GM18951 (cell line): ENCODE data around the gene GJA5.

Experiments
- POLR2A ChIP-seq: IDR thresholded peaks from 4 replicates; pipeline ENCODE4 v1.6.1; 2011; ENCODE audit warnings: mild to moderate bottlenecking; ENCODE audit not compliant: insufficient read length, insufficient read depth; ENCODE audit errors: extremely low read depth
- in situ Hi-C: fragments of 300-500 bp; cut with MboI; formaldehyde crosslinking; loops from one replicate; pipeline ENCODE4 v1.12.0; 2022; ENCODE audit warnings: low sequenced_read_pairs, mixed read lengths, inconsistent platforms; ENCODE audit not compliant: unreplicated experiment

Gene GJA5

DNA sequence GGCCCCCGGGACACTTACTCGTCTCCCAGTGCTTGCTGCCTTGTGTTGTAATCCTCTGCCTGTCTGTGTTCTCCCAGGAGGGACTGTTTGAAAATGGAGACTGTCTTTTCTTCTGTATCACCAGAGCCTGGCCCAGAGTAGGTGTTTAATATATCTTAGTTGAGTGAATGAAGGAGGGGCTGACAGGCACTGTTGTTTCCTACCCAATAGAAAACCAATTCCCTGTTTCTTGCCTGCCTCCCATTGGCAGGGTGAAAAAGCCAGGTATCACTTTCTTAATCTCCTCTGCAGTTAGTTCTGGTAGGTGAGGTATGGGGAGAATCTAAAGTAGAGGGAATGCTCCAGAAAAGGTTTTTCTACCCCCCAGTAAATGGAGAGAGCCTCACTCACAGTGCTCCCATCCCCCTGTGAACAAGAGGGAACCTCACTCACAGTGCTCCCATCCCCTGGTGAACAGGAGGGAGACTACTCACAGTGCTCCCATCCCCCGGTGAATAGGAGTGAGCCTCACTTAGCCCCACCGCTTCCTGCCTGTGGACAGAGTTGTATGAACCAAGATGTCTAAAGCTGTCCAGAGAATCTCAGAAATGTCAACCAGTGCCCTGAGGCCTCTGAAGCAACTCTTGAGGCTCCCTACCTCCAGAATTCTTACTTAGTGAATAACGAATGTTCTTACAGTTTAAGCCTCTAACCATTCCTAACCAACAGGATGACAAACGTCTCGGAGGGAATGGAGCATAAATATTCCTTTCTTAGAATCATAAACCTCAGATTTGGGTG is at the start of gene GJA5:
GJA5 (minus strand) TSS at position 122 of the 780 bp plus-strand sequence. CDS start 1,364 bp downstream, outside the sequence.
- TF ChIP-seq POLR2A, result no peak
- in situ Hi-C loops, result no loop called here

DNA sequence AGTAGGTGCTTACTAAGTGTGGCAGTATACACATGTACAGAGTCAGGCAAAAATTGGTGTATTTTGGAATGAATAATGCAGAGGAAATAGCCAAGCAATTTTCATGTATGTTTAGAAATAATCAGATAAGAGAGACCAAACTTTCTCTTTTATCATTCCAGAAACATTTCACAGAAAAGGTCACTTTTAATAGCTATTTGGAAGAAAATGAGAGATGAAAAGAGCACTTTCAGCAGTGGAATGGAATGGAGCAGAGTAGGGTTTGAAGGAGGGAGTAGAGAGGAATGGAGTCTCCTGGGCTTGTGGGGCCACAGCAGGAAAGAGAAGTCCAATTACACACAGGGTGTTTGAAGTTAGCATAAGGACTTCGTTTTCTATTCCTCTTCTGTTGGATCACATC is 48.8 kb upstream of the GJA5 start:
- in situ Hi-C loops, result no loop called here
- TF ChIP-seq POLR2A, result no peak

DNA sequence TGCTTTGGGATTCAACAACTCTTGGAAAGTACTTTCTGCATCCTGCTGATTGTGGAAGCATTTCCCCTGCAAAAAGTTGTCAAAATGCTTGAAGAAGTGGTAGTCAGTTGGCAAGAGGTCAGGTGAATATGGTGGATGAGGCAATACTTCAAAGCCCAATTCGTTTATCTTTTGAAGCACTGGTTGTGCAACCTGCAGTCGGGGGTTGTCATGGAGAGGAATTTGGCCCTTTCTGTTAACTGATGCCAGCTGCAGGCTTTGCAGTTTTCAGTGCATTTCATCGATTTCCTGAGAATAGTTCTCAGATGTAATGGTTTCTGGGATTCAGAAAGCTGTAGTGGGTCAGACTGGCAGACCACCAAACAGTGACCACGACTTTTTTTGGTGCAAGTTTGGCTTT is 47.6 kb upstream of the GJA5 start:
- no peak for TF ChIP-seq POLR2A
- in situ Hi-C loops, result no loop called here

DNA sequence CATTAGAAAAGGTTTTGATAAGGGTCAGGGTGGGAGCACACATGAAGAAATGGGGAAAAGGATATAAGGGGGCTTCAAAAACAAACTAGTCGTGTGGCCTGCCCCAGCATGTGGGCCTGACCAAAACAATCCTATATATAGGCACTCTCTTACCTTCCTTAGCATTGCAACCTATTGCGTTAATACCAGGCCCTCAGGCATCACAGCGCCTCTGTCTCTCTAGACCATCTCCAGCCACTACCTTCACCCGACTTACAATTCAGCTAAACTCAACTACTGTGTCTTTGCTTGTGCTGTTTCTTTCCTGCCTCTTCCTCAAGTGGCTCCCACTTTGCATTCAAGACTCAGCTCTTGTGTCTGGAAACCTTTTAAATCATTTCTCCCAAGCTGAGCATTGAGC is 47.0 kb upstream of the GJA5 start:
- in situ Hi-C loops, result no loop called here
- no peak for TF ChIP-seq POLR2A

DNA sequence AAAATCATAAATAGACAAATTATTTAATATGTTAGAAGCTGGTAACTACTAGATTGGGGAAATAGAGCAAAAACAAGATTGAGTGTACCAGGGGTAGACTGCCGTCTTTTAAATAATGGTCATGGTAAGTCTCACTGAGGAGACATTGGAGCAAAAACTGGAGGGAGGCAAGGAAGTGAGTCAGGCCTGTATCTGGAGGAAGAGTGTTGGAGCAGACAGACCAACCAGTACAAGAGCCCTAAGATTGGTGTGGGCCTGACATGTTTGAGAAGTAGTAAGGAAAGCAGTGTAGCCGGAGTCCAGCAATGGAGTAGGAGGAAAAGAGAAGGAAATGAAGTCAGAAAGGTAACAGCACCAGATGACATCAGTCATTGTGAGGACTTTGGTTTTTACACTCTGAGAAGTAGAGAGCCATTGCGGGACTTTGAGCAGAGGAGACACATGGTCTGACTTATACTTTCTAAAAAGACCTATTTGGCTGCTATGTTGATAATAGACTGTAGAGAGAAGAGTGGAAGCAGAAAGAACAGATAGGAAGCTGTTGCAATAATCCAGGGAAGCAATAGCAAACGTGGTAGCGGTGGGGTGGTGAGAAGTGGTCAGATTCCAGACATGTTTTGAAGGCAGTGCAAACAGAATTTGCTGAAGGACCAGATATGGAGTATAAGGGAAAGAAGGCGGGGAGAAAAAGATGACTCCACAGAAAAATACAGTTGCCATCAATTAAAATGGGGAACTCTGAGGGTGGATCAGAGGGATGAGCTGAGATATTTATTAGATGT is 44.7 kb upstream of the GJA5 start:
- in situ Hi-C loops, result no loop called here
- no peak for TF ChIP-seq POLR2A

DNA sequence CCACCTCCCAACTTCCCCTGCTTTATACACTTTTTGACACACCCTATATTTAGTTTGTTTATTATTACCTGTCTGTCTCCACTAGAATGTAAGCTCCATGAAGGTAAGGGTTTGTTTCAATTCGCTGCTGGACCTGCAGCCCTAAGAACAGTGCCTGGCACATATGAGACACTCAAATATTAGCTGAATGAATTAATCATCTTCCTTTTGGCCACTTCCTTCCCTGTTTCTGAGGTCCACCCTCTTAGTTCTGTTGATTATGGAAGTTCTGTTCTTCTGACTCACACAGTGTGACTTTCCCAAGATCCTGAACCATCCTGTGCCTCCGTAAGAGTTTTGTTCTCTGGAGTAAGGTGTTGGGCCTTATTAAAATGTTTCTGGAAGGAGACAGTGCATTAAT is 40.4 kb upstream of the GJA5 start:
- no peak for TF ChIP-seq POLR2A
- in situ Hi-C loops, result no loop called here

DNA sequence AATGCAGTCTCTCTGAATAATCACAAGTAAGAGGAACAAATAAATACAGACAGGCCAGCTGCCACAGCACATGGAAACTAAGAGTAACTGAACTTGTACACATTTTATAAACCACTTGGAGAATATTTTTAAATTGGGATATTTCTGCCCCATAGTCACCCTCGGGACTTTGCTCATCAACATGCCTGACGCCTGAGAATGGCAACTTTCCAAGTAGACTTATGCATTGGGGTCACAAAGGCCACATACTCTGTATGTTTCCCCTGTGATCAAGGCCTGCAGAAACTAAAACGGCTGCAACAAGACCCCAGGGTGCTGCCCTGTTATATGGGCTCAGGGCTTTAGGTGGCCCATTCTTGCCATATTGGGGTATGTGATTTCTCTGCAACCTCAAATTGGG is 38.3 kb upstream of the GJA5 start:
- no peak for TF ChIP-seq POLR2A
- in situ Hi-C loops, result no loop called here

DNA sequence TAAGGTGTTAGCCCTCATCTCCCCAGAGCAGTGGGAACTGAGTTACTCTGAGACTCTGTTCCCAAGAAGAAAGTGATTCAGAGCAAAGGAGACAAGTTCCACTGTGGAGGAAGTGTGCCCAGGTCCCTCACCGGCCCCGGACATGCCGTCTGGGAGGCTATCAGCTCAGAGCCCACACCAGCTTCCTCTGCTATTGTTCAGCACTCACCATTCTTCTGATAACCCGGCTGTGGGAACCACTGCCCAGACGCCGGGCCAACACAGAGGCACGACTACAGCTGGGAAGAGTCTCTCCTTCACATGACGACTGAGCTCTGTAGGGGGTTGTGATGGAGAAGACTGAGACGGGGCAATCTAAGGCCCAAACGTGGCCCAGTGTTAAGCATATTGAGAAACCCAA is 34.2 kb upstream of the GJA5 start:
- in situ Hi-C loops, result no loop called here
- no peak for TF ChIP-seq POLR2A

DNA sequence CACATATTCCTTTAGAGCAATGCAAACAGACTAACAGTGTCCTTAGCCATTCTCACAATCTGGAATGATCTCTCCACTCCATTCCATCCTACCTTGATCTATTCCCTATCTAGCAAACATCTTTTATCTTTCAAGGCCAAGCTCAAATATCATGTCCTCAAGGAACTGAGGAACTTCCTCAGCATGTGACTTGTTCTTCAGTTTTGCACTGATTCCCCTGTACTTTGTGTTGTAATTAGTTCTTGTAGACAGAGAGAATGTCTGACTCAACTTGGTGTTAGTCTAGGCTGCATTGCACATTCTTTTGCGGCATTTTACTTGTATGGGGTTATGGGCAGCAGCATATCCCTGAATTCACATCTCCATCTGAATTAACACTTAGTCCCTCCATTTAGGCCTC is 31.5 kb upstream of the GJA5 start:
- no peak for TF ChIP-seq POLR2A
- in situ Hi-C loops, result no loop called here

DNA sequence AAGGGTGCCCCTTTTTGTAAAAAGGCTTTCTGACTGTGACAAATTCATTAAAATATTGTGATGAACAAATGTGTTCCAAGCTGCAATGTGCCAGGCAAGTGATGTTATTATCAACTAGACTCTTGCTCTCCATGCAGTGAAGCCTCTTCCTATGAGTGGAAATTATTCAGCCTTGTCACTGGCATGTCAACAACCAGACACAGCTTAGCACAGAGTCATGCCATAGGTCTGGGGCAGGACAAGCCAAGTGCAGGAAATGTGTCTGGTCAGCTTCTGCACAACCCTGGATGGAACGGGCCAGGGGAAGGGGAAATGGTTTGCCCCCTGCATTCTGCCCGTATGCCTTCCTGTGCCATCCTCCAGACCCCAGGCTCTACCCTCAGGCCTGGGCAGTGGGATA is 27.4 kb upstream of the GJA5 start:
- in situ Hi-C loops, result no loop called here
- TF ChIP-seq POLR2A, result no peak

DNA sequence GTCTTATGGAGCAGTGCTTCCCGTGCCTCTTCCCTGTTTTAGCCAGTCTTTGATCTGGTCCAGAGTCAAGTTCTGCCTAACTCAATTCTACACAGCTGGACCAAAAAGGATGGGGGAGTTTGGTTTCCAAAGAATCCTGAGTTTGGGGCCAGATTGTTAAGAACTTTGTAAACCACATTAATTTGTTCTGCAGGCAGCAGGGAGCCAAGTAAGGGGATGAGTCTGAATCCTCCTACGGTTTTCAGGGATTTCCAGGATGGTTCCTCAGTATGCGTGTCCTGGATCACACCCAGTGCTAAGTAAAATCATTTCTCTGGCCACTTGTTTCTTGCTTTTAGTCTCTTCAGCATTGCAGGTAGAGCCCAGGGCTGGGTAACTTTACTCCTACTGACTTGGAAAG is 26.1 kb upstream of the GJA5 start:
- in situ Hi-C loops, result no loop called here

DNA sequence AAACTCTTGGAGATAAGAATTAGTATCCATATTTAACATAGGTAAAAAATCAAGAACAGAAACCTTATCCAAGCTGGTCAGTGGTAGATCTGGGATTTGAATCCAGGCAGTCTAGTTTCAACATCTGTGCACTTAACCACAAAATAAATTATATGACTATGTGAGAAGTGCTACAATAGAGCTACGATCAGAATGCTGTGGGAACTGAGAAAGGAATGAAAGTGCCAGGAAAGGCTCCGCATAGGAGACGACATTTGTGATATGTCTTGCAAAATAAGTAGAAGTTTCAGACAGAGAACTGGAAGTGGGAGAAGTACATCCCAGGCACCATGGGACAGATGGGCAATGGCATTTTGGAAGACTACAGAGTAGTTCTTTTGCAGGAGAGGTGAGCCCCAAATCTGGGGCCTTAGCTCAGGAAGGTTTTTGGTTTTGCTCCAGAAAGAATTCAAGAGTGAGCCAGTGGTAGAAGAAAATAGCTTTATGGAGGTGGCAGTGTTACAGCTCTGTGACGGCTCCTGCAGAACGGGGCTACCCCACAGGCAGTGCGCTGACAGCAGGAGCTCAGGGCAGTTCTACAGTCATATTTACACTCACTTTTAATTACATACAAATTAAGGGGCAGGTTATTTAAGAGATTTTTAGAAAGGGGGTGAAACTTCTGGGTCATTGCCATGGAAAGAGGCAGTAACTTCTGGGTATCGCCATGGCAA is 25.5 kb upstream of the GJA5 start:
- no peak for TF ChIP-seq POLR2A
- in situ Hi-C loops, result no loop called here

More for the DNA sequence above, 26.1 kb upstream of the GJA5 start:
- TF ChIP-seq POLR2A, result no peak

DNA sequence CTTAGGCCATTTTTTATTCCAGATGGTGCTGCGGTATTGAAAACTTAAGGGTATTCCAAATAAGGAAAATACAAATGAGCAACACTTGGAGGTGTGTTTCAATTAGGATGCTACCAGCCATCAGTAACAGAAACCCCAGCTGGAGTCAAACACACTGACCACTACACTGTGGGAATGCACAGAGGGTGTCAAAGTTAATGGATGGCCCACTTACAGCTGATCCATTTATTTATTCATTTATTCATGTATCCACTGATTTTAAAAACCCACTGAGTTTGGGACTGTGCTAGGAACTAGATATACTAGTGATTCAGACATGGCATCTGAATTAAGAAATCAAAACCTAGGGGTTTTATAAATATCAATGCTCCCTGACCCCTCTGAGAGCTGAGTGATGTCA is 24.5 kb upstream of the GJA5 start:
- no peak for TF ChIP-seq POLR2A
- in situ Hi-C loops, result no loop called here
